Dendritic cell treated with granulocyte-macrophage colony-stimulating factor and Interleukin-4, amounts not matched to agents 40 ng/mL and 50 ng/mL, for 4 days (primary cell): ENCODE data around the gene FGF2.
"Not testable (repeated sequence)": the region's sequence is repeated elsewhere in the genome, so short reads cannot be mapped to it uniquely, and the experiment has no call there.

Source experiments
- H3K27ac Mint-ChIP-seq: one replicate; pipeline ENCODE4 v1.8.0; 2022; ENCODE audit warnings: mild to moderate bottlenecking, mixed read lengths
- H3K27me3 Mint-ChIP-seq: one replicate; pipeline ENCODE4 v1.8.0; 2022; ENCODE audit warnings: mild to moderate bottlenecking, mixed read lengths
- H3K36me3 Mint-ChIP-seq: one replicate; pipeline ENCODE4 v1.8.0; 2022; ENCODE audit warnings: low read depth, mixed read lengths
- H3K4me1 Mint-ChIP-seq: one replicate; pipeline ENCODE4 v1.8.0; 2022; ENCODE audit warnings: low read depth, mixed read lengths
- H3K4me3 Mint-ChIP-seq: one replicate; pipeline ENCODE4 v1.8.0; 2022; ENCODE audit warnings: mild to moderate bottlenecking, moderate library complexity, mixed read lengths
- H3K9me3 Mint-ChIP-seq: one replicate; pipeline ENCODE4 v1.8.0; 2022; ENCODE audit warnings: mixed read lengths
- intact Hi-C: fragments of 100-400 bp; cut with micrococcal nuclease; formaldehyde crosslinking; loops from one replicate; pipeline ENCODE4 v1.15.0; 2022

Gene FGF2

DNA sequence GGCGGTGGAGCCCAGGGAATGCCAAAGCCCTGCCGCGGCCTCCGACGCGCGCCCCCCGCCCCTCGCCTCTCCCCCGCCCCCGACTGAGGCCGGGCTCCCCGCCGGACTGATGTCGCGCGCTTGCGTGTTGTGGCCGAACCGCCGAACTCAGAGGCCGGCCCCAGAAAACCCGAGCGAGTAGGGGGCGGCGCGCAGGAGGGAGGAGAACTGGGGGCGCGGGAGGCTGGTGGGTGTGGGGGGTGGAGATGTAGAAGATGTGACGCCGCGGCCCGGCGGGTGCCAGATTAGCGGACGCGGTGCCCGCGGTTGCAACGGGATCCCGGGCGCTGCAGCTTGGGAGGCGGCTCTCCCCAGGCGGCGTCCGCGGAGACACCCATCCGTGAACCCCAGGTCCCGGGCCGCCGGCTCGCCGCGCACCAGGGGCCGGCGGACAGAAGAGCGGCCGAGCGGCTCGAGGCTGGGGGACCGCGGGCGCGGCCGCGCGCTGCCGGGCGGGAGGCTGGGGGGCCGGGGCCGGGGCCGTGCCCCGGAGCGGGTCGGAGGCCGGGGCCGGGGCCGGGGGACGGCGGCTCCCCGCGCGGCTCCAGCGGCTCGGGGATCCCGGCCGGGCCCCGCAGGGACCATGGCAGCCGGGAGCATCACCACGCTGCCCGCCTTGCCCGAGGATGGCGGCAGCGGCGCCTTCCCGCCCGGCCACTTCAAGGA, at the start of gene FGF2:
FGF2 (plus strand) TSS at position 279 of the 705 bp plus-strand sequence; CDS start at position 623, 344 bp downstream.
- intact Hi-C loops = no loop called here
- H3K9me3 Mint-ChIP-seq = no peaks in the 10 kb centered on the region
- peaks cover 13% of the 10 kb centered on the region for H3K4me1 Mint-ChIP-seq
- peak within 1 kb of the TSS; percentile 71 for H3K4me3 Mint-ChIP-seq
- H3K27me3 Mint-ChIP-seq = peaks cover 77% of the 10 kb centered on the region
- no peak within 1 kb of the TSS for H3K27ac Mint-ChIP-seq
- H3K36me3 Mint-ChIP-seq = no peaks in the 10 kb centered on the region

DNA sequence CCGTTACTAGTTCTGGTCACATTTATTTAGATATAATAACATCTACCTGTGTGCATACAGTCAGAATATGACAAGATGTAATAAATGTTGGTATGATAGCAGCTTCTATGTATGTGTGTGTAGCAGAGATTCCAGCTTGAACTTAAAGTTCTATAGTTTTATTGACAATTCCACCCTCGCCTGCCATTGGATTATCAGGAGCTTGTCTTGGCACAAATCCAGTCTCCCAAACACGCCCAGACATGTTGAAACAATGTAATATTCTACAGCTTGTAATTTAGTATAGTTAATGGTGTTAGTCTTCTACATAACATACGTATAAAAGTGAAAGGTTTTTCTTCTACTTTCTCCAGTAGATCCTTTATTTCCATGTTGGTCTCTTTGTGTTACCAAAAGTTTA, 49.7 kb upstream of the FGF2 start:
- peaks cover 9% of the 10 kb centered on the region for H3K4me1 Mint-ChIP-seq
- no peak overlapping the region for H3K27ac Mint-ChIP-seq
- no peaks in the 10 kb centered on the region for H3K9me3 Mint-ChIP-seq
- intact Hi-C loops = no loop called here
- H3K36me3 Mint-ChIP-seq = no peaks in the 10 kb centered on the region
- no peak overlapping the region for H3K4me3 Mint-ChIP-seq
- H3K27me3 Mint-ChIP-seq = no peaks in the 10 kb centered on the region

DNA sequence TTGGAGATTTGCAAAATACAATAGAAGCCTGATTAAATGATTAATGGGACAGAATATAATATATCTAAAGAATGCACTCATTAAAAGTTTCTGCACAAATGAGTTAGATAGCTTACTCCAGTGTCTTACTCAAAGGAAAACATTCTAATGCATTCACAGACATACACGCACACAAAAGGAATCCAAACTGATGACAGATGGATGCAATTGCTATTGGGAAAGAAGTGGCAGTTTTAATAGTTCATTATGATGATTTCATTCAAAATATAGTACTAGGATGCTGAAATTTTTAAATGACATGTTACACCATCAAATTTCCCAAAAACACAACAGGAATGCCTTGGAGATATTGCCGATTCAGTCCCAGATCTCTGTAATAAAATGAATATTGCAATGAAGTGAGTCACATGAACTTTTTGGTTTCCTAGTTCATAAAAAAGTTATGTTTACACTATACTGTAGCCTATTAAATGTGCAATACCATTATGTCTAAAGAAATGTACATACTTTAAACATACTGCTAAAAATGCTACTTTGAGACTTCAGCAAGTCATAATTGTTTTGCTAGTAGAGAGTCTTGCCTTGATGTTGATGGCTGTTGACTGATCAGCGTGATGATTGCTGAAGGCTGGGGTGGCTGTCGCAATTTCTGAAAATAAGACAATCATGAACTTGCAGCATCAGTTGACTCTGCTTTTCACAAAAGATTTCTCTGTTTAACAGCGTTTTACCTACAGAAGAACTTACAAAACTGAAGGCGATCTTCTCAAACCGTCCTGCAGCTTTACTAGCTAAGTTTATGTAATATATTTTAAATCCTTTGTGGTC, 48.6 kb upstream of the FGF2 start:
- H3K36me3 Mint-ChIP-seq = no peaks in the 10 kb centered on the region
- H3K4me1 Mint-ChIP-seq = no peaks in the 10 kb centered on the region
- intact Hi-C loops = no loop called here
- H3K4me3 Mint-ChIP-seq = no peak overlapping the region
- H3K9me3 Mint-ChIP-seq = no peaks in the 10 kb centered on the region
- no peak overlapping the region for H3K27ac Mint-ChIP-seq
- H3K27me3 Mint-ChIP-seq = no peaks in the 10 kb centered on the region

DNA sequence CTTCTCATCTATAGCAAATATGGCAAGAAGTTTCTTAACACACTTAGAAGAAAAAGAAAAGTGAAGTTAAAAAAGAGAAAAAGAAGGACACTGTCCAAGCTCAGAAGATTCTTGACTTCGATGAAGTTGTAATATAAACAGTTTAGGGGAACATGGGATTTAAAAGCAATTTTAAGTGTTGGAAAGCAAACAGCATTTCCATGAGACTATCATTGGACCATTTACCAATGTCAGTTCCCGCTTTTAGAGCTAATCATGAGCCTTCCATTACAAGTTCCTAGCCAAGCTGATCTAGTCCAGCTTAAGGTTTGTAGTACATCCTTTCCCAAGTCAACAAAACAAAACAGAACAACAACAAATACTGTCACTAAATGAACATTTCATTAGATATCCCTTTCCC, 45.1 kb upstream of the FGF2 start:
- Mint-ChIP-seq H3K27ac (no peak overlapping the region), H3K4me3 (no peak overlapping the region), H3K9me3 (no peaks in the 10 kb centered on the region), H3K27me3 (no peaks in the 10 kb centered on the region), H3K4me1 (no peaks in the 10 kb centered on the region), H3K36me3 (no peaks in the 10 kb centered on the region)
- intact Hi-C loops = no loop called here

DNA sequence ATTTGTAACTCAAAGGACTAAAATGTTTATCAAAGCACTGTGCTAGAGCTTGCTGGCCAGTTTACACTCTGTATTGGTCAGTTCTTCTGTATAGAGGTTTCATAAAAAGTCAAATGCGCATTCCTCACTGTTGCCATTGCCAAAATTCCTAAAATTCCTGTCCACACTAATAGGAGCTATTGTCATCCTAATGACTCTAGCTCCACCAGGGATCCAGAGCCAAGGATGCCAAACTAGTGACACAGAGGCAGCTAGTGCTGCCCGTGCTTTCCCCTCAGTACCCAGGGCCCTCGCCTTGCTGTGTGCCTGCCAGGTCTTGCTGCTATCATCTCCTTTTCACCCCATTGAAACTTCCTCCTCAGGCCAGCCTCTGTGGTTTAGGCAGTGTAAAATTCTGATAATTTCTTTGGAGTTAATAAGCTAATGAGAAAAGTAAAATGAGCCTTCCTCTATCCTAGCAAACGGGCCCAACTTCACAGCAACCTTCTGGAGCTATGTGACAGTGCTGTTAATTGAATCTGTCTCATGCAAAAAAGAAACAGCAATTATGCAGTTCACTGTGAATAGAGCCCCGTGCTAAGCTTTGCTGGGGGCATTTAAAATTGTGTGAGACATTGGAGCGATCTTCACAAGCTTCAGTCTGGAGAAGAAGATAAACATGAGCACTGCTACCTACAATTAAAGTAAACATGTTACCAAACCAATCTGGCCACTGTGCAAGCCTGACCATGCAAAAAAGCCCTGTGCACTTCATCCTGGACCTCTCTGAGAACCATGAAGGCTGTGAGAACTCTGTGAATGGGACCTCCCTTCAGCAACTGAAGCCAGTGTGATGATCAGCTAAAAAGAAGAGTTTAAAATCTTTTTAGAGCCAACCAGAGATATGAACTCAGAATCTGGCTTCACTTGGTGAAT, 43.1 kb upstream of the FGF2 start:
- no peak overlapping the region for H3K27ac Mint-ChIP-seq
- H3K9me3 Mint-ChIP-seq = no peaks in the 10 kb centered on the region
- intact Hi-C loops = no loop called here
- H3K4me1 Mint-ChIP-seq = no peaks in the 10 kb centered on the region
- no peaks in the 10 kb centered on the region for H3K27me3 Mint-ChIP-seq
- H3K36me3 Mint-ChIP-seq = no peaks in the 10 kb centered on the region
- no peak overlapping the region for H3K4me3 Mint-ChIP-seq

DNA sequence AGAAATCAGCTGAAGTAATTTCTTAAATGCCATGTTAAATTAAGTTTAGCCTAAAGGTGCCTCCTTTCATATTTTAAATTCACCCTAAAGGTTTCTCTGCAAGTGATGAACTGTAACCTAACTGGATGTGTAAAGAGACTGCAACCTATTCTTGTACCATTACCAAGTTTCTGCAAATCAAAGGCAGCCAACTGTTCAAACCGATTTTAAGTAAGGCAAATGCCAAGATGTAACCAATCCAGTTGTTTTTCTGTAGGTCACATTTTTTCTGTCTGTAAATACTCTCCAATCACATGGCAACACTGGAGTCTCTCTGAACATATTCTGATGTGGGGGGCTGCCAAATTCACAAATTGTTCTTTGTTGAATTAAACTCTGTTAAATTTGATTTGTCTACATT, 42.4 kb upstream of the FGF2 start:
- Mint-ChIP-seq H3K36me3 (no peaks in the 10 kb centered on the region), H3K4me3 (no peak overlapping the region), H3K4me1 (no peaks in the 10 kb centered on the region), H3K27ac (no peak overlapping the region), H3K27me3 (no peaks in the 10 kb centered on the region), H3K9me3 (no peaks in the 10 kb centered on the region)
- intact Hi-C loops = no loop called here

DNA sequence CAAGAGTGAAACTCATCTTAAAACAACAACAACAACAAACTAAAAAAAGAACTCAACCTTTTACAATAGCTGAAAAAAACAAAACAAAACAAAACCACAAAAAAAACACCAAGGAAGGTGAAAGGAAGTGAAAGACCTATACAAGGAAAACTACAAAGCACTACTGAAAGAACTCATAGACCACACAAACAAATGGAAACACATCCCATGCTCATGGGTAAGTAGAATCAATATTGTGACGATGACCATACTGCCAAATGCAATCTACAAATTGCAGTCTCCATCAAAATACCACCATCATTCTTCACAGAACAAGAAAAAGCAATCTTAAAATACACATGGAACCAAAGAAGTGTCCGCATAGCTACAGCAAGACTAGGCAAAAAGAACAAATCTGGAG, 41.5 kb upstream of the FGF2 start:
- Mint-ChIP-seq H3K27me3 (no peaks in the 10 kb centered on the region), H3K36me3 (no peaks in the 10 kb centered on the region), H3K4me3 (no peak overlapping the region), H3K4me1 (no peaks in the 10 kb centered on the region), H3K27ac (no peak overlapping the region), H3K9me3 (no peaks in the 10 kb centered on the region)
- intact Hi-C loops = no loop called here

DNA sequence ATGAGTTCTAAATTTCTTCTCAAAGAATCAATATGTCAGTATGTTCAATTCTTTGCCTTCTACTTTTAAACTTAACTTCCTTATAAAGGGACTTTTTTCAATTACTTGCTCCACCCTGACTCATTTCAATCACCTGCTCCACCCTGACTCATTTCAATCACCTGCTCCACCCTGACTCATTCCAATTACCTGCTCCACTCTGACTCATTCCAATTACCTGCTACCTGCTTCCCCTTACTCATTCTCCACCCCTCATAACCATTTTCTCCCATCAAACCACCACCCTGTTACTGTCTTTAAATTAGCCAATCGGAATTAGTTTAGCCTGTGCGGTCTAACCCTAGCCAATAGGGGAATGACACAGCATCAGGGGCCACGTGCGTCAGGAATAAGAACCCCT, 40.3 kb upstream of the FGF2 start:
- H3K4me1 Mint-ChIP-seq, H3K4me3 Mint-ChIP-seq, H3K9me3 Mint-ChIP-seq, H3K36me3 Mint-ChIP-seq, H3K27me3 Mint-ChIP-seq, intact Hi-C loops, H3K27ac Mint-ChIP-seq: not testable (repeated sequence)

DNA sequence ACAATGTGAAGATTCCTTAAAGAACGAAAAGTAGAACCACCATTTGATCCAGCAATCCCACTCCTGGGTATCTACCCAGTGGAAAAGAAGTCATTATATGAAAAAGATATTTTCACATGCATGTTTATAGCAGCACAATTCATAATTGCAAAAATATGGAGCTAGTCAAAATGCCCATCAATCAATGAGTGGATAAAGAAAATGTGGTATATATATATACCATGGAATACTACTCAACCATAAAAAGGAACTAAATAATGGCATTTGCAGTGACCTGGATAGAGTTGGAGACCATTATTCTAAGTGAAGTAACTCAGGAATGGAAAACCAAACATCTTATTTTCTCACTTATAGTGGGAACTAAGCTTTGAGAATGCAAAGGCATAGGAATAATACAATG, 39.7 kb upstream of the FGF2 start:
- H3K4me3 Mint-ChIP-seq, intact Hi-C loops, H3K27me3 Mint-ChIP-seq, H3K36me3 Mint-ChIP-seq, H3K27ac Mint-ChIP-seq, H3K9me3 Mint-ChIP-seq, H3K4me1 Mint-ChIP-seq: not testable (repeated sequence)

DNA sequence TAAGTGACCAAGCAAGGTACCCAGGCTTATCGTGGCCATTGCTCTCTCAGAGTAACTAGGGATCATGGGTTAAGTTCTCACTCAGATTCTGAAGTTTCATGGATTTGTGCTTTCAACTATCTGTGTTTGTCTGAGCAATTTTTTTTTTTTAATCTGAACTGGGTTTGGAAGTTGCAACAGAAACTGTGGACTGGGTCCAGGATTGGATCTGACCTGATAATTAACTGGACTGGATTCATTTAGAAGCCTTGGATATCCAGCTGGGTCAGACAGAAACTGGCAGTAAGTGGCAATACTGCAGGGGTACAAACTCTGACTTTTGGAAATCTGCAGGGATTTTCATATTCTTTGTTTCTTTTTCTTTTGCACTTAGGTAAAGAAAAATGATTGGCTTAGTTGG, 38.7 kb upstream of the FGF2 start:
- intact Hi-C loops = no loop called here
- H3K4me3 Mint-ChIP-seq = no peak overlapping the region
- H3K36me3 Mint-ChIP-seq = no peaks in the 10 kb centered on the region
- no peaks in the 10 kb centered on the region for H3K27me3 Mint-ChIP-seq
- H3K4me1 Mint-ChIP-seq = no peaks in the 10 kb centered on the region
- H3K27ac Mint-ChIP-seq = no peak overlapping the region
- no peaks in the 10 kb centered on the region for H3K9me3 Mint-ChIP-seq

DNA sequence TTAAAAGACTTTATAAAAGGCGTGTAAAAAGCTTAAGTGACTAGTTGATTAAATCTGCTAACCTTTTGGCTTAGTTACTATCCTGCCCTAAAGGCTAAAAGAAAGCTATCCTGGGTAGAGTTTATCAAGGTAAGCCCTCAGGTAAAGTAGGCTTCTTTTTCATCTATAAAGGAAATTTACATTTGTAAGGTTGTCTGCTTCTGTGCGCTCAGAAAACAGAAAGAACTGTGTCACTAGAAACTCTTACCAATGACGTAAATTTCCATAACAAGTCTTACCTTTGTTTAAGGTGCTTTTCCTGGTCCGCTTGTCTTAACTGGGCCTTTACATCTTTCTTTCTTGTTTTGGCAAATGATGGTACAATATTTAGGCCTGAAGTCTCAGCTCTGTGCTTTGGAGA, 37.7 kb upstream of the FGF2 start:
- no peak overlapping the region for H3K4me3 Mint-ChIP-seq
- no peaks in the 10 kb centered on the region for H3K36me3 Mint-ChIP-seq
- intact Hi-C loops = no loop called here
- no peaks in the 10 kb centered on the region for H3K4me1 Mint-ChIP-seq
- H3K27ac Mint-ChIP-seq = no peak overlapping the region
- no peaks in the 10 kb centered on the region for H3K9me3 Mint-ChIP-seq
- no peaks in the 10 kb centered on the region for H3K27me3 Mint-ChIP-seq

DNA sequence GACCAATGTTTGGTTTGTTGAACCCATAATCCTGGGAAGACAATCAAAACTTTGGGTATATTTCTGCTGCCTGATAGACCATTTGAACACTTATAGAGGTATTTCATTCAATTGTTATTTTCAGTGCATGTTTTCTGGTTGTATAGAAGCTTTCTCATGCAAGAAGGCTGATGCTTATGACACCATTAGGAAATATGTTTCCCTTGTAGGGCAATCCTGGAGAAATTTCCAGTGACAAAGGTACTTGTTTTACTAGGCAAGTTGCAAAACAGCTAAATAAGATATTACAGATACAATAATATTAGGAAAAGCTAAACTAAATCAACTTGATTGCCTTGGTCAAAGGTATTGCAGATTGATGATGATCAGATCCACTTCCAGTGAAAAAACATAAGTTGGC, 32.8 kb upstream of the FGF2 start:
- no peaks in the 10 kb centered on the region for H3K36me3 Mint-ChIP-seq
- H3K4me1 Mint-ChIP-seq = peaks cover 6% of the 10 kb centered on the region
- H3K9me3 Mint-ChIP-seq = no peaks in the 10 kb centered on the region
- intact Hi-C loops = no loop called here
- no peak overlapping the region for H3K27ac Mint-ChIP-seq
- H3K4me3 Mint-ChIP-seq = no peak overlapping the region
- H3K27me3 Mint-ChIP-seq = no peaks in the 10 kb centered on the region

DNA sequence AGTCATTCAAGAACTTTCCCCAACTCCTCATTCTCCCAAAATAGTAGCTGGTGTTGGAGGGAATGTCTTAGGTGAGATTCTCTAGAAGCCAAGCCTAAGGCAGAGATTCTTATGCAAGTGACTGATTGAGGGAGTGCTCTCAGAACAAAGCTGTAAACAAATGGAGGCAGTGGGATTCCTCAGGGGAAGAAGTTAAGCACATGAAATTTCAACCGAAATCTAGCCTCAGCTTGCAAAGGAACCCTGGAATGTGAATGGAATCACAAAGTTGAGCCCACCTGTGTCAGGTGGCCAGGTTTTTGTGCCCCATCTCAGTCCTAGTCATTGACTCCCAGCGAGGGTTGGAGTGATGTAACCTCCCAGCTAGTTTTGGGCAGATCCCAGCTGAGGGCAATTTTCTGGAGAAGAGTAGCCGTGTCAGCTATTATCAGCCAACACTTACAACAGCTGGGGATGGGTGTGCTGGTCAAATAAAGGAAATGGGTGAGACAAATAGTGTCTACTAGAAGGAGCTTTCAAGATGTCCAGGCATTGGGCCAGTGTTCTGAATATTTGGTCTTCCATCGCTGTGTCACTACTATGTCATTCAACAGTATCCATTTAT, 29.7 kb upstream of the FGF2 start:
- no peak overlapping the region for H3K4me3 Mint-ChIP-seq
- H3K27ac Mint-ChIP-seq = no peak overlapping the region
- H3K27me3 Mint-ChIP-seq = no peaks in the 10 kb centered on the region
- H3K36me3 Mint-ChIP-seq = no peaks in the 10 kb centered on the region
- no peaks in the 10 kb centered on the region for H3K9me3 Mint-ChIP-seq
- intact Hi-C loops = no loop called here
- peaks cover 6% of the 10 kb centered on the region for H3K4me1 Mint-ChIP-seq
